Cerebellar nuclear complex (tissue), 1 donor: ENCODE data around the gene POLR2F.
"Not testable (repeated sequence)": the region's sequence is repeated elsewhere in the genome, so short reads cannot be mapped to it uniquely, and the experiment has no call there.

Experiments
- DNase-seq, 2 experiments: peaks; one replicate each; lab custom pipeline; 2025; lab: John Stamatoyannopoulos, UW

The POLR2F gene

GRCh38 chr22:37925330-37925729, 28.2 kb upstream of the POLR2F start:
- DNase-seq: no peak

GRCh38 chr22:37925767-37926166, 27.7 kb upstream of the POLR2F start:
- no peak for DNase-seq

GRCh38 chr22:37926358-37926757, 27.1 kb upstream of the POLR2F start:
- DNase-seq: no peak

- DNase-seq: no peak
These were observed 26.5 kb upstream of the POLR2F start for GRCh38 chr22:37926771-37927636.

GRCh38 chr22:37927637-37927936, 25.9 kb upstream of the POLR2F start:
- DNase-seq: no peak

- no peak for DNase-seq
These were observed 24.1 kb upstream of the POLR2F start for GRCh38 chr22:37929390-37929789.

GRCh38 chr22:37930270-37930951, 23.1 kb upstream of the POLR2F start:
- DNase-seq: no peak

GRCh38 chr22:37930952-37931440, 22.5 kb upstream of the POLR2F start:
- no peak for DNase-seq

- no peak for DNase-seq
These were observed 21.6 kb upstream of the POLR2F start for GRCh38 chr22:37931893-37932389.

GRCh38 chr22:37932401-37932800, 21.1 kb upstream of the POLR2F start:
- DNase-seq: no peak

- DNase-seq: no peak
These were observed 20.5 kb upstream of the POLR2F start for GRCh38 chr22:37932821-37933578.

GRCh38 chr22:37933711-37934376, 19.7 kb upstream of the POLR2F start:
- peak in 1 of 2 experiments; percentile 51 for DNase-seq

GRCh38 chr22:37940698-37941376, 12.7 kb upstream of the POLR2F start:
- no peak for DNase-seq

- DNase-seq: no peak
These were observed 11.4 kb upstream of the POLR2F start for GRCh38 chr22:37942133-37942532.

GRCh38 chr22:37943136-37943824, 10.2 kb upstream of the POLR2F start:
- DNase-seq: no peak

GRCh38 chr22:37943825-37944198, 9.7 kb upstream of the POLR2F start:
- no peak for DNase-seq

- DNase-seq: not testable (repeated sequence)
These were observed 9.1 kb upstream of the POLR2F start for GRCh38 chr22:37944423-37944822.

- DNase-seq: not testable (repeated sequence)
These were observed 6.2 kb upstream of the POLR2F start for GRCh38 chr22:37947142-37947795.

GRCh38 chr22:37951305-37951704, 2.2 kb upstream of the POLR2F start:
- no peak for DNase-seq

- not testable (repeated sequence) for DNase-seq
These were observed 870 bp upstream of the POLR2F start for GRCh38 chr22:37952629-37953028.
